Naive thymus-derived CD4-positive, alpha-beta T cell (primary cell): ENCODE measurements around the gene HMGN4. TPM values are rescaled to one million over a fixed set of nuclear protein-coding genes. Genes with fewer than 3 reads are reported as not detected.

Experiments used
- ATAC-seq: fragments of 150-1000 bp; cut with Tn5 transposase; 2 replicates; pipeline ENCODE4 v1.10.0; 2021; ENCODE audit warnings: mild to moderate bottlenecking, moderate library complexity
- CTCF ChIA-PET: fragments of 350-600 bp; sonication (Branson Sonifier 250); formaldehyde crosslinking; loops from one replicate; lab custom pipeline; 2021; ENCODE audit warnings: antibody characterized with exemption; lab: Charles Lee
- POLR2A ChIA-PET: fragments of 350-600 bp; sonication (Branson Sonifier 250); formaldehyde crosslinking; loops from one replicate; lab custom pipeline; 2021; ENCODE audit warnings: antibody characterized with exemption, inconsistent platforms; lab: Charles Lee
- DNase-seq, 9 donors: peaks; one replicate each; pipeline versions ENCODE4 v3.0.0 to v3.0.0-alpha.2; 2020 to 2022; ENCODE audit warnings: mixed read lengths in 1 of 9
- H3K27ac ChIP-seq: one replicate; pipeline ENCODE4 v1.7.0; 2013; ENCODE audit warnings: mild to moderate bottlenecking, low read depth, low read length, moderate library complexity
- H3K27me3 ChIP-seq, 2 donors: one replicate each; pipeline ENCODE4 v1.7.0; 2013; ENCODE audit warnings: low read length in 2 of 2, mild to moderate bottlenecking in 2 of 2, moderate library complexity in 2 of 2; ENCODE audit not compliant: control insufficient read depth in 2 of 2, insufficient read depth in 2 of 2
- H3K36me3 ChIP-seq, 3 experiments: 1 replicate in 2 of 3; 2 replicates in 1 of 3; pipeline ENCODE4 v1.7.0; 2013; ENCODE audit warnings: low read length in 3 of 3, mild to moderate bottlenecking in 3 of 3, moderate library complexity in 1 of 3; ENCODE audit not compliant: insufficient read depth in 3 of 3, control insufficient read depth in 2 of 3
- H3K4me1 ChIP-seq, 2 donors: one replicate each; pipeline ENCODE4 v1.7.0; 2013; ENCODE audit warnings: low read length in 2 of 2, mild to moderate bottlenecking in 2 of 2, moderate library complexity in 1 of 2; ENCODE audit not compliant: control insufficient read depth in 2 of 2, insufficient read depth in 2 of 2
- H3K4me3 ChIP-seq: 2 replicates; pipeline ENCODE4 v1.7.0; 2013; ENCODE audit warnings: mild to moderate bottlenecking, low read length
- H3K9me3 ChIP-seq, 3 experiments: 1 replicate in 2 of 3; 2 replicates in 1 of 3; pipeline ENCODE4 v1.7.0; 2013; ENCODE audit warnings: low read length in 3 of 3; ENCODE audit not compliant: control insufficient read depth in 2 of 3
- H3K27ac Mint-ChIP-seq, 9 donors: one replicate each; pipeline ENCODE4 v1.8.0; 2020 to 2022; ENCODE audit warnings: mixed read lengths in 9 of 9, mild to moderate bottlenecking in 8 of 9, moderate library complexity in 5 of 9, inconsistent platforms in 2 of 9
- H3K27me3 Mint-ChIP-seq, 5 donors: one replicate each; pipeline ENCODE4 v1.8.0; 2021 to 2022; ENCODE audit warnings: mixed read lengths in 5 of 5, mild to moderate bottlenecking in 1 of 5
- H3K36me3 Mint-ChIP-seq, 5 donors: one replicate each; pipeline ENCODE4 v1.8.0; 2020 to 2022; ENCODE audit warnings: mixed read lengths in 5 of 5, mild to moderate bottlenecking in 3 of 5, inconsistent platforms in 1 of 5
- H3K4me1 Mint-ChIP-seq, 7 donors: one replicate each; pipeline ENCODE4 v1.8.0; 2020 to 2022; ENCODE audit warnings: mixed read lengths in 7 of 7, mild to moderate bottlenecking in 3 of 7, inconsistent platforms in 1 of 7
- H3K4me3 Mint-ChIP-seq, 10 donors: one replicate each; pipeline ENCODE4 v1.8.0; 2020 to 2022; ENCODE audit warnings: mild to moderate bottlenecking in 10 of 10, mixed read lengths in 10 of 10, moderate library complexity in 6 of 10, inconsistent platforms in 2 of 10
- H3K9me3 Mint-ChIP-seq, 11 donors: one replicate each; pipeline ENCODE4 v1.8.0; 2020 to 2022; ENCODE audit warnings: mixed read lengths in 11 of 11, mild to moderate bottlenecking in 4 of 11, inconsistent platforms in 1 of 11, moderate library complexity in 1 of 11
- intact Hi-C, 2 donors: fragments of 100-400 bp; cut with micrococcal nuclease; formaldehyde crosslinking; loops; one replicate each; pipeline ENCODE4 v1.15.1; 2023
- polyA plus RNA-seq, 2 donors: library from polyadenylated mRNA; unstranded; fragments of 300-500 nt; fragmentation: Illumina TruSeq; gene quantifications; one replicate each; pipeline ENCODE4 v1.2.3, GENCODE V29; 2021
- total RNA-seq, 6 experiments: library from RNA in 5 of 6; stranded (reverse) in 5 of 6; gene quantifications; 1 replicate in 5 of 6; 2 replicates in 1 of 6; pipeline ENCODE4 v1.2.3 and lab custom pipeline; 2021 to 2026

HMGN4 gene
- total and polyA plus RNA-seq, 7 experiments from 2014 or later = 37.6 to 154 (median 90.2) TPM

DNA sequence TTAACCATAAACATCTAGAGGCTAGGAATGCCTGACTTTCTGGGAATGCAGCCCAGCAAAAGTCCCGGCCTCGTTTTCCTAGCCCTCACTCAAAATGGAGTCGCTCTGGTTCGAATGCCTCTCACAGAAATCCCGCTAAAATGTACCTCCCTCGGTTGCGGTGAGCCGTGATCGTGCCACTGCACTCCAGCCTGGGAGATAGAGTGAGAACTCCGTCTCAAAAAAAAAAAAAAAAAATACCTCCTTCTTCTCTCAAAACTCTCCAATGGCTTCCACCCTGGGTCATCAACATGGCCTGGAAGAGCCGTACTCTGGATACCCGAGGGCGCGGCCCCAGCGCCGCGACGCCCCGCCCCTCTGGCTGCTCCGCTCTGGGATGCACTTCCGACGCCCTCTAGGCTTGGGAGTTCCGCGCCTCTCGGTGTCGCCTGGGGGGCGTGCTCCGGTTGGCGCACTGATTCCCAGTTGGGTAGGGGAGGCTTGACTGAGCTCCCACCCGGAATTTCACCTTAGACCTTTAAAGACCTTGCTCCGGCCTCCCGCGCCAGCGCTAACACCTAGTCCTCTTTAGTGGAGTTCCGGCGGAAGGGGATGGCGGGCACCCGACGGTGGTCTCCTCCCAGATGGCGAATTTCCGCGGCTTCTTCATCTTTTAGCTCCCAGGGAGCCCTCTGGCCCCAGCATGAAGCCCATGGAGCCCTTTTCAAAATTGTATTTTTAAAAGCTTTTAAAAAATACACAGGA is 12.3 kb downstream of the HMGN4 start:
- CTCF ChIA-PET = interaction anchor here (0.7 to 1.9 kb wide), 3 partner anchors 10 to 209 kb away, joined by 3 to 8 read pairs (median 4); no protein-coding TSS in a partner anchor
- peak overlapping the region; percentile 76 for H3K4me3 ChIP-seq
- Mint-ChIP-seq H3K27me3 (peaks cover 0 to 2% (median 0%) of the 10 kb centered on the region in 5 donors), H3K27ac (peak overlapping the region in 7 of 9 donors; percentile 60 to 86 (median 75)), H3K4me1 (peaks cover 8 to 21% (median 15%) of the 10 kb centered on the region in 7 donors), H3K9me3 (peaks cover 0 to 4% (median 0%) of the 10 kb centered on the region in 11 donors), H3K4me3 (peak overlapping the region in 9 of 10 donors; percentile 88 to 95 (median 91)), H3K36me3 (peaks cover 0 to 11% (median 2%) of the 10 kb centered on the region in 5 donors)
- no peaks in the 10 kb centered on the region for H3K9me3 ChIP-seq
- H3K4me1 ChIP-seq = peaks cover 7 to 18% of the 10 kb centered on the region in 2 donors
- H3K36me3 ChIP-seq = peaks cover 0 to 5% (median 0%) of the 10 kb centered on the region in 3 experiments
- POLR2A ChIA-PET = interaction anchor here (0.7 to 5.5 kb wide), 5 partner anchors 15 to 187 kb away, joined by 3 to 101 read pairs (median 3); partner anchors contain the start of genes BTN1A1 and HMGN4
- H3K27ac ChIP-seq = peak overlapping the region; percentile 56
- peak; percentile 33 for ATAC-seq
- H3K27me3 ChIP-seq = no peaks in the 10 kb centered on the region
- intact Hi-C loops = no loop called here
- DNase-seq = peak in 4 of 9 donors; percentile 28 to 67 (median 36)

DNA sequence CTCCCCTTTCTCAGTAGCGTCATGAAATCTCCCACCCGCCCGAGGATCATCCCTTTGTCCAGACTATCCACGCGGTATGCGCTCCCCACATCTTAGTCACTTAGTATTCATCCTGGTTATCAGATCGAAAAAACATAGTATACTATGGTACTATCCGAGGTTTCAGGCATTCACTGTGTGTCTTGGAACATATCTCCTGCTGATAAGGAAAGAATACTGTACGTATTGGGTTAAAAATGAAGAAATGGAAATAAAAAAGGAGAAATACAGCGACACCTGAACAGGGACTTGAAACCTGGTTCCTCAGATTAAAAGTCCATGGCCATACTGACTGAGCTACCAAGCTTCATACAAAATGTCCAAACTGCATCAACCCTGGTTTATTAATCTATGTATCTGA is 14.0 kb downstream of the HMGN4 start:
- ChIA-PET POLR2A (interaction anchor here (0.7 to 6.4 kb wide), 7 partner anchors 11 to 211 kb away, joined by 3 to 101 read pairs (median 5); partner anchors contain the start of gene HMGN4), CTCF (interaction anchor here (1.5 to 1.9 kb wide), 2 partner anchors 15 to 16 kb away, joined by 4 to 8 read pairs; no protein-coding TSS in a partner anchor)
- Mint-ChIP-seq H3K27me3 (peaks cover 0 to 2% (median 0%) of the 10 kb centered on the region in 5 donors), H3K36me3 (no peaks in the 10 kb centered on the region), H3K27ac (no peak overlapping the region), H3K9me3 (peaks cover 0 to 4% (median 0%) of the 10 kb centered on the region in 11 donors), H3K4me3 (no peak overlapping the region), H3K4me1 (peaks cover 12 to 33% (median 24%) of the 10 kb centered on the region in 7 donors)
- intact Hi-C loops = no loop called here
- Histone ChIP-seq H3K27ac (no peak overlapping the region), H3K9me3 (no peaks in the 10 kb centered on the region), H3K4me3 (peak overlapping the region; percentile 75), H3K4me1 (peaks cover 7 to 18% of the 10 kb centered on the region in 2 donors), H3K27me3 (no peaks in the 10 kb centered on the region), H3K36me3 (no peaks in the 10 kb centered on the region)
- DNase-seq = no peak
- no peak for ATAC-seq

- Histone ChIP-seq H3K4me1 (peaks cover 7 to 18% of the 10 kb centered on the region in 2 donors), H3K27ac (peak overlapping the region; percentile 65), H3K4me3 (peak overlapping the region; percentile 75), H3K27me3 (no peaks in the 10 kb centered on the region), H3K36me3 (no peaks in the 10 kb centered on the region), H3K9me3 (no peaks in the 10 kb centered on the region)
- intact Hi-C loops = loop anchor here (1.0 kb wide), 8 partner anchors 8 to 230 kb away; partner anchors contain the start of genes ABT1 (in 1 of the 2) and HMGN4 (in 1 of the 2)
- no peak overlapping the region for H3K4me3 Mint-ChIP-seq
- DNase-seq (no peak), ATAC-seq (no peak)
- H3K27me3 Mint-ChIP-seq = peaks cover 0 to 2% (median 0%) of the 10 kb centered on the region in 5 donors
- CTCF ChIA-PET = interaction anchor here (0.8 to 1.9 kb wide), 4 partner anchors 8 to 16 kb away, joined by 3 to 8 read pairs (median 4); no protein-coding TSS in a partner anchor
- POLR2A ChIA-PET = interaction anchor here (0.7 to 6.4 kb wide), 16 partner anchors 11 to 1285 kb away, joined by 3 to 101 read pairs (median 3); partner anchors contain the start of gene HMGN4
- peaks cover 0 to 4% (median 0%) of the 10 kb centered on the region in 11 donors for H3K9me3 Mint-ChIP-seq
- H3K36me3 Mint-ChIP-seq = no peaks in the 10 kb centered on the region
- H3K27ac Mint-ChIP-seq = no peak overlapping the region
- H3K4me1 Mint-ChIP-seq = peaks cover 12 to 35% (median 24%) of the 10 kb centered on the region in 7 donors
These were observed 14.5 kb downstream of the HMGN4 start for GRCh38 chr6:26552640-26553188.

GRCh38 chr6:26553264-26553634 is 15.1 kb downstream of the HMGN4 start:
- no peaks in the 10 kb centered on the region for H3K36me3 Mint-ChIP-seq
- peaks cover 0 to 4% (median 0%) of the 10 kb centered on the region in 11 donors for H3K9me3 Mint-ChIP-seq
- peak; percentile 75 for ATAC-seq
- Histone ChIP-seq H3K4me3 (peak overlapping the region; percentile 75), H3K9me3 (no peaks in the 10 kb centered on the region), H3K4me1 (peaks cover 7 to 18% of the 10 kb centered on the region in 2 donors), H3K36me3 (no peaks in the 10 kb centered on the region), H3K27ac (peak overlapping the region; percentile 65), H3K27me3 (no peaks in the 10 kb centered on the region)
- peak; percentile 52 to 86 (median 79) for DNase-seq
- peaks cover 12 to 35% (median 24%) of the 10 kb centered on the region in 7 donors for H3K4me1 Mint-ChIP-seq
- H3K27me3 Mint-ChIP-seq = peaks cover 0 to 2% (median 0%) of the 10 kb centered on the region in 5 donors
- ChIA-PET CTCF (interaction anchor here (0.8 to 1.6 kb wide), 5 partner anchors 9 to 249 kb away, joined by 3 to 5 read pairs (median 3); no protein-coding TSS in a partner anchor), POLR2A (interaction anchor here (0.6 to 6.4 kb wide), 19 partner anchors 12 to 1284 kb away, joined by 3 to 101 read pairs (median 4); partner anchors contain the start of gene HMGN4)
- intact Hi-C loops = loop anchor here (1.0 kb wide), 8 partner anchors 9 to 231 kb away; partner anchors contain the start of genes ABT1 (in 1 of the 2) and HMGN4 (in 1 of the 2)
- H3K27ac Mint-ChIP-seq = no peak overlapping the region
- no peak overlapping the region for H3K4me3 Mint-ChIP-seq

DNA sequence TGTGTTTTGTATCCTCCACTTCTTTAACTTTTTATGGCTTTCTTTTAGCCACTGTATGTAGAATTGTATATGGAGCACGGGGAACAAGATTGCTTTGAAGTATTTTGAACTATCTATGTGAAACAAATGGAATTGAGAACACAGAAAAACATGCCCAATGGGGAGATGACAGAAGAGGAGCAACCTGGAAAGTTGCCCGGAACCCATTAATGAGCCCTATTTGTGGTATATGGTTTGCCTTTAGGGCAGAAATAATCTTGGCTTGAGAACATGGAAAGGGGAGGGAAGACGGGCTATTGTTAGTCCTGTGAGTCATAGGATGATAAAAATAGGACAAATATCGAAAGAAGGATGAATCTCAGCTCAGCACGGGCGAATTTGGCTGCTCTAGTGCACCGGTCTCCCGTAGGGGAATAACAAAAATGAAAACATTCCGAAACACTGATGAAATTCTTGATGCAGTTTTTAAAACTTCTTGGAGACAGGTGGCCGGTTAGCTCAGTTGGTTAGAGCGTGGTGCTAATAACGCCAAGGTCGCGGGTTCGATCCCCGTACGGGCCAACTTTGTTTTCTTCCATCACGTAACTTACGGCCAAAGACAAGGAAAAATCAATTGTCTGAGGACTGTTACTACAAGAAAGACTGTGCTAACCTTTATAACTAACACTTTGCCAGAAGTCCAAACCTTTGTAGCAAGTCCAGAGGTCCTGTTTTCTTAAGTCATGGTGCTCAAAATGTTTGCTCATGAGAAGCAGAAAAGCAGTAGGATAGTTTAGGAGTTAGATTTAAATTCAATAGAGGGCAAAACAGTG is 15.7 kb downstream of the HMGN4 start:
- intact Hi-C loops = loop anchor here (1.0 kb wide), 13 partner anchors 10 to 241 kb away; partner anchors contain the start of genes ABT1 (in 2 of the 2) and HMGN4 (in 1 of the 2)
- peak overlapping the region; percentile 75 for H3K4me3 ChIP-seq
- peak overlapping the region; percentile 65 for H3K27ac ChIP-seq
- POLR2A ChIA-PET = interaction anchor here (0.6 to 6.4 kb wide), 21 partner anchors 12 to 1284 kb away, joined by 3 to 101 read pairs (median 4); partner anchors contain the start of gene HMGN4
- no peaks in the 10 kb centered on the region for H3K9me3 ChIP-seq
- H3K27me3 ChIP-seq = no peaks in the 10 kb centered on the region
- DNase-seq = peak; percentile 44 to 86 (median 83)
- CTCF ChIA-PET = interaction anchor here (0.8 to 1.8 kb wide), 8 partner anchors 9 to 250 kb away, joined by 3 to 8 read pairs (median 4); no protein-coding TSS in a partner anchor
- Mint-ChIP-seq H3K9me3 (peaks cover 0 to 4% (median 0%) of the 10 kb centered on the region in 11 donors), H3K36me3 (no peaks in the 10 kb centered on the region), H3K27ac (no peak overlapping the region), H3K27me3 (peaks cover 0 to 2% (median 0%) of the 10 kb centered on the region in 5 donors), H3K4me1 (peaks cover 12 to 35% (median 24%) of the 10 kb centered on the region in 7 donors), H3K4me3 (no peak overlapping the region)
- ATAC-seq = peak; percentile 66
- H3K36me3 ChIP-seq = no peaks in the 10 kb centered on the region
- peaks cover 7 to 18% of the 10 kb centered on the region in 2 donors for H3K4me1 ChIP-seq
